ENCODE results near the gene HARS1.

DNA sequence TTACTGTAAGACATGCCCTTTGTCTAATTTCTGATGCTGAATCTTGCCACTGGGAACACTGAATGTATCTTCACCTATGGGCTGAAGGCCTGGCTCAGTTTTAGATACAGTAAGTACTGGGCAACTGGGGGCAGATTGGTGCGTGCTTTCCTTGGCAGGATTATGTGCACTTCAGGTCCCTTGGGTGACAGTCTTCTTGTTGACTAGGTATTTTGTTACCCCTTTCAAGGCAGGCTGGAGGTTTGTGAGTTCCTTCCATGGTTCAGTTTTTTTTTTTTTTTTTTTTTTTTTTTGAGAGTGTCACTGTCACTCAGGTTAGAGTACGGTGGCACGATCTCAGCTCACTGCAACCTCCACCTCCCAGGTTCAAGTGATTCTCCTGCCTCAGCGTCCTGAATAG, 16.6 kb upstream of the HARS1 start:
- TF ChIP-seq, protein P1, sequence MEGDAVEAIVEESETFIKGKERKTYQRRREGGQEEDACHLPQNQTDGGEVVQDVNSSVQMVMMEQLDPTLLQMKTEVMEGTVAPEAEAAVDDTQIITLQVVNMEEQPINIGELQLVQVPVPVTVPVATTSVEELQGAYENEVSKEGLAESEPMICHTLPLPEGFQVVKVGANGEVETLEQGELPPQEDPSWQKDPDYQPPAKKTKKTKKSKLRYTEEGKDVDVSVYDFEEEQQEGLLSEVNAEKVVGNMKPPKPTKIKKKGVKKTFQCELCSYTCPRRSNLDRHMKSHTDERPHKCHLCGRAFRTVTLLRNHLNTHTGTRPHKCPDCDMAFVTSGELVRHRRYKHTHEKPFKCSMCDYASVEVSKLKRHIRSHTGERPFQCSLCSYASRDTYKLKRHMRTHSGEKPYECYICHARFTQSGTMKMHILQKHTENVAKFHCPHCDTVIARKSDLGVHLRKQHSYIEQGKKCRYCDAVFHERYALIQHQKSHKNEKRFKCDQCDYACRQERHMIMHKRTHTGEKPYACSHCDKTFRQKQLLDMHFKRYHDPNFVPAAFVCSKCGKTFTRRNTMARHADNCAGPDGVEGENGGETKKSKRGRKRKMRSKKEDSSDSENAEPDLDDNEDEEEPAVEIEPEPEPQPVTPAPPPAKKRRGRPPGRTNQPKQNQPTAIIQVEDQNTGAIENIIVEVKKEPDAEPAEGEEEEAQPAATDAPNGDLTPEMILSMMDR (IDR thresholded peaks at IDR 0.05): no peak
- TF ChIP-seq POLR2A (IDR thresholded peaks at IDR 0.05): no peak

Data from body of pancreas (tissue), 4 donors.